Activated CD8-positive, alpha-beta memory T cell treated with anti-CD3 and anti-CD28 coated beads for 48 hours (primary cell): ENCODE measurements around the gene C17orf75.
"Not testable (repeated sequence)": the region's sequence is repeated elsewhere in the genome, so short reads cannot be mapped to it uniquely, and the experiment has no call there.

Experiments
- DNase-seq, 3 experiments: peaks; one replicate each; pipeline ENCODE4 v3.0.0-alpha.2; 2020; ENCODE audit warnings: low read depth in 2 of 3, low spot score in 2 of 3

The C17orf75 gene

GRCh38 chr17:32341857-32342602 lies at the start of gene C17orf75:
Gene C17orf75, minus strand, starts transcription at chr17:32342173. Its CDS starts 34 bp downstream, at chr17:32342139.
- peak; percentile 61 to 78 (median 69) for DNase-seq

GRCh38 chr17:32388613-32389459 lies 46.9 kb upstream of the C17orf75 start:
- no peak for DNase-seq

- DNase-seq: not testable (repeated sequence)
Observed at GRCh38 chr17:32388128-32388527, 46.2 kb upstream of the C17orf75 start.

GRCh38 chr17:32386844-32387243 lies 44.9 kb upstream of the C17orf75 start:
- no peak for DNase-seq

GRCh38 chr17:32385971-32386370 lies 44.0 kb upstream of the C17orf75 start:
- DNase-seq: no peak

GRCh38 chr17:32385121-32385520 lies 43.1 kb upstream of the C17orf75 start:
- no peak for DNase-seq

- DNase-seq: no peak
Observed at GRCh38 chr17:32383926-32384434, 42.0 kb upstream of the C17orf75 start.

GRCh38 chr17:32382526-32383223 lies 40.7 kb upstream of the C17orf75 start:
- DNase-seq: no peak

GRCh38 chr17:32370426-32370825 lies 28.5 kb upstream of the C17orf75 start:
- no peak for DNase-seq

- no peak for DNase-seq
Observed at GRCh38 chr17:32361270-32361669, 19.3 kb upstream of the C17orf75 start.

- DNase-seq: no peak
Observed at GRCh38 chr17:32357615-32358014, 15.6 kb upstream of the C17orf75 start.

- DNase-seq: no peak
Observed at GRCh38 chr17:32356750-32357149, 14.8 kb upstream of the C17orf75 start.

- DNase-seq: no peak
Observed at GRCh38 chr17:32356378-32356743, 14.4 kb upstream of the C17orf75 start.

GRCh38 chr17:32355649-32356377 lies 13.8 kb upstream of the C17orf75 start:
- no peak for DNase-seq

GRCh38 chr17:32352734-32353133 lies 10.8 kb upstream of the C17orf75 start:
- DNase-seq: not testable (repeated sequence)

GRCh38 chr17:32350666-32351418 lies 8.9 kb upstream of the C17orf75 start:
- DNase-seq: no peak

GRCh38 chr17:32349854-32350665 lies 8.1 kb upstream of the C17orf75 start, which contains the start of gene ZNF207:
Gene ZNF207, plus strand, starts transcription at chr17:32350157. Its CDS starts 129 bp downstream, at chr17:32350286.
- peak; percentile 77 to 90 (median 81) for DNase-seq

GRCh38 chr17:32349503-32349853 lies 7.5 kb upstream of the C17orf75 start:
- DNase-seq: no peak

GRCh38 chr17:32348483-32348800 lies 6.5 kb upstream of the C17orf75 start:
- DNase-seq: no peak
